HL-60 (cell line): ENCODE measurements around the gene RAB40AL.

Experiments used
- GABPA ChIP-seq: IDR thresholded peaks from 2 replicates; pipeline ENCODE4 v1.6.1; 2012; ENCODE audit warnings: low read depth
- SPI1 ChIP-seq: IDR thresholded peaks from 2 replicates; pipeline ENCODE4 v1.6.1; 2012; ENCODE audit warnings: low read depth, mild to moderate bottlenecking, borderline replicate concordance
- TF ChIP-seq, protein P1 (sequence below): IDR thresholded peaks from 2 replicates; pipeline ENCODE4 v1.6.1; 2012; ENCODE audit warnings: low read depth; ENCODE audit not compliant: insufficient replicate concordance
- TF ChIP-seq, protein P2 (sequence below): IDR thresholded peaks from one replicate; pipeline ENCODE4 v1.5.1; 2011; ENCODE audit warnings: low read length, control low read depth, inconsistent platforms; ENCODE audit not compliant: insufficient read depth

DNA sequence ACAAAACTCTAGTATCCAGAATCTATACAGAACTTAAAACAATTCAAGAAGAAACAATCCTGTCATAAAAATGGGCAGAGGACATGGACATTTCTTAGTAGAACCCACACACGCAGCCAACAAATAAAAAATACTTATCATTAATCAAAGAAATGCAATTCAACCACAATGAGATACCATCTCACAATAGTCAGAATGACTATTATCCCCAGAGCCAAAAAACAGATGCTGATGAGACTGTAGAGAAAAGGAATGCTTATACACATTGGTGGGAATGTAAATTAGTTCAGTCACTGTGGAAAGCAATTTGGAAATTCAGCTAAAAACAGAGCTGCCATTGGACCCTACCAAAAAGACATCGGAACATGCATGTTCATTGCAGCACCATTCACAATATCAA is 37.9 kb downstream of the RAB40AL start:
- TF ChIP-seq, protein P1, sequence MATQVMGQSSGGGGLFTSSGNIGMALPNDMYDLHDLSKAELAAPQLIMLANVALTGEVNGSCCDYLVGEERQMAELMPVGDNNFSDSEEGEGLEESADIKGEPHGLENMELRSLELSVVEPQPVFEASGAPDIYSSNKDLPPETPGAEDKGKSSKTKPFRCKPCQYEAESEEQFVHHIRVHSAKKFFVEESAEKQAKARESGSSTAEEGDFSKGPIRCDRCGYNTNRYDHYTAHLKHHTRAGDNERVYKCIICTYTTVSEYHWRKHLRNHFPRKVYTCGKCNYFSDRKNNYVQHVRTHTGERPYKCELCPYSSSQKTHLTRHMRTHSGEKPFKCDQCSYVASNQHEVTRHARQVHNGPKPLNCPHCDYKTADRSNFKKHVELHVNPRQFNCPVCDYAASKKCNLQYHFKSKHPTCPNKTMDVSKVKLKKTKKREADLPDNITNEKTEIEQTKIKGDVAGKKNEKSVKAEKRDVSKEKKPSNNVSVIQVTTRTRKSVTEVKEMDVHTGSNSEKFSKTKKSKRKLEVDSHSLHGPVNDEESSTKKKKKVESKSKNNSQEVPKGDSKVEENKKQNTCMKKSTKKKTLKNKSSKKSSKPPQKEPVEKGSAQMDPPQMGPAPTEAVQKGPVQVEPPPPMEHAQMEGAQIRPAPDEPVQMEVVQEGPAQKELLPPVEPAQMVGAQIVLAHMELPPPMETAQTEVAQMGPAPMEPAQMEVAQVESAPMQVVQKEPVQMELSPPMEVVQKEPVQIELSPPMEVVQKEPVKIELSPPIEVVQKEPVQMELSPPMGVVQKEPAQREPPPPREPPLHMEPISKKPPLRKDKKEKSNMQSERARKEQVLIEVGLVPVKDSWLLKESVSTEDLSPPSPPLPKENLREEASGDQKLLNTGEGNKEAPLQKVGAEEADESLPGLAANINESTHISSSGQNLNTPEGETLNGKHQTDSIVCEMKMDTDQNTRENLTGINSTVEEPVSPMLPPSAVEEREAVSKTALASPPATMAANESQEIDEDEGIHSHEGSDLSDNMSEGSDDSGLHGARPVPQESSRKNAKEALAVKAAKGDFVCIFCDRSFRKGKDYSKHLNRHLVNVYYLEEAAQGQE: no peak
- TF ChIP-seq, protein P2, sequence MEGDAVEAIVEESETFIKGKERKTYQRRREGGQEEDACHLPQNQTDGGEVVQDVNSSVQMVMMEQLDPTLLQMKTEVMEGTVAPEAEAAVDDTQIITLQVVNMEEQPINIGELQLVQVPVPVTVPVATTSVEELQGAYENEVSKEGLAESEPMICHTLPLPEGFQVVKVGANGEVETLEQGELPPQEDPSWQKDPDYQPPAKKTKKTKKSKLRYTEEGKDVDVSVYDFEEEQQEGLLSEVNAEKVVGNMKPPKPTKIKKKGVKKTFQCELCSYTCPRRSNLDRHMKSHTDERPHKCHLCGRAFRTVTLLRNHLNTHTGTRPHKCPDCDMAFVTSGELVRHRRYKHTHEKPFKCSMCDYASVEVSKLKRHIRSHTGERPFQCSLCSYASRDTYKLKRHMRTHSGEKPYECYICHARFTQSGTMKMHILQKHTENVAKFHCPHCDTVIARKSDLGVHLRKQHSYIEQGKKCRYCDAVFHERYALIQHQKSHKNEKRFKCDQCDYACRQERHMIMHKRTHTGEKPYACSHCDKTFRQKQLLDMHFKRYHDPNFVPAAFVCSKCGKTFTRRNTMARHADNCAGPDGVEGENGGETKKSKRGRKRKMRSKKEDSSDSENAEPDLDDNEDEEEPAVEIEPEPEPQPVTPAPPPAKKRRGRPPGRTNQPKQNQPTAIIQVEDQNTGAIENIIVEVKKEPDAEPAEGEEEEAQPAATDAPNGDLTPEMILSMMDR: no peak
- TF ChIP-seq SPI1 (no peak), GABPA (no peak)
